COLO668 (cell line): ENCODE data around the gene HYAL4.
A peak's percentile ranks its signal among the peaks of the same experiment; 100 is the strongest.
"Not testable (repeated sequence)": the region's sequence is repeated elsewhere in the genome, so short reads cannot be mapped to it uniquely, and the experiment has no call there.

Source experiments
- DNase-seq: peaks from one replicate; lab custom pipeline; 2025; ENCODE audit not compliant: unreplicated experiment; lab: John Stamatoyannopoulos, UW

HYAL4 gene

GRCh38 chr7:123844712-123845219 is at the start of gene HYAL4:
Gene HYAL4 (plus strand): TSS chr7:123845169. CDS start chr7:123868274, 23,105 bp downstream.
- DNase-seq, result no peak

- DNase-seq, result no peak
These were observed 49.1 kb upstream of the HYAL4 start for GRCh38 chr7:123795917-123796316.

GRCh38 chr7:123796568-123796967 is 48.4 kb upstream of the HYAL4 start:
- DNase-seq, result no peak

- DNase-seq, result no peak
These were observed 47.1 kb upstream of the HYAL4 start for GRCh38 chr7:123797673-123798531.

- no peak for DNase-seq
These were observed 46.3 kb upstream of the HYAL4 start for GRCh38 chr7:123798532-123799188.

GRCh38 chr7:123802249-123802648 is 42.7 kb upstream of the HYAL4 start:
- DNase-seq, result no peak

- no peak for DNase-seq
These were observed 39.7 kb upstream of the HYAL4 start for GRCh38 chr7:123805287-123805686.

- DNase-seq, result no peak
These were observed 35.5 kb upstream of the HYAL4 start for GRCh38 chr7:123809471-123809870.

- DNase-seq, result no peak
These were observed 33.9 kb upstream of the HYAL4 start for GRCh38 chr7:123811056-123811455.

GRCh38 chr7:123816916-123817315 is 28.1 kb upstream of the HYAL4 start:
- no peak for DNase-seq

GRCh38 chr7:123819001-123819400 is 26.0 kb upstream of the HYAL4 start:
- DNase-seq, result no peak

- DNase-seq, result not testable (repeated sequence)
These were observed 25.2 kb upstream of the HYAL4 start for GRCh38 chr7:123819795-123820194.

GRCh38 chr7:123820864-123821263 is 24.1 kb upstream of the HYAL4 start:
- no peak for DNase-seq

- DNase-seq, result no peak
These were observed 23.6 kb upstream of the HYAL4 start for GRCh38 chr7:123821320-123821719.

- no peak for DNase-seq
These were observed 20.8 kb upstream of the HYAL4 start for GRCh38 chr7:123823898-123824753.

GRCh38 chr7:123824754-123825067 is 20.3 kb upstream of the HYAL4 start:
- DNase-seq, result peak; percentile 54

GRCh38 chr7:123828805-123829204 is 16.2 kb upstream of the HYAL4 start:
- DNase-seq, result no peak

- no peak for DNase-seq
These were observed 8.3 kb upstream of the HYAL4 start for GRCh38 chr7:123836656-123837055.

- not testable (repeated sequence) for DNase-seq
These were observed 5.9 kb upstream of the HYAL4 start for GRCh38 chr7:123839106-123839505.

- DNase-seq, result not testable (repeated sequence)
These were observed 827 bp upstream of the HYAL4 start for GRCh38 chr7:123844142-123844541.

GRCh38 chr7:123845823-123846216 is 851 bp downstream of the HYAL4 start:
- DNase-seq, result no peak
